OCI-LY1 (cell line): ENCODE measurements around the gene ANKIB1.

ENCODE experiments used
- CTCF ChIP-seq: fragments of 200-600 bp; sonication (generic), shearing (Covaris generic); IDR thresholded peaks from 2 replicates; pipeline ENCODE4 v1.5.1; 2017; ENCODE audit warnings: mild to moderate bottlenecking, antibody characterized with exemption, low read length, moderate library complexity, mixed read lengths
- EZH2 ChIP-seq: fragments of 200-600 bp; sonication (generic), shearing (Covaris generic); IDR thresholded peaks from 2 replicates; pipeline ENCODE4 v1.8.0; 2017; ENCODE audit warnings: borderline replicate concordance, mixed run types, mild to moderate bottlenecking, antibody characterized with exemption, low read length, moderate library complexity, mixed read lengths

GRCh38 chr7:92433019-92433418 lies 187.2 kb downstream of the ANKIB1 start:
- no peak for TF ChIP-seq CTCF
- TF ChIP-seq EZH2, result no peak
